AG09309 (cell line): ENCODE data around the gene ADK.

Experiments
- DNase-seq: peaks from one replicate; pipeline ENCODE4 v3.0.0-alpha.2; 2010; ENCODE audit warnings: low read depth
- H3K4me3 ChIP-seq: 2 replicates; pipeline ENCODE4 v1.5.1; 2011; ENCODE audit warnings: mild to moderate bottlenecking, low read depth, low read length, moderate library complexity; ENCODE audit not compliant: control insufficient read depth
- TF ChIP-seq, protein P1 (sequence below): IDR thresholded peaks from 2 replicates; pipeline ENCODE4 v1.5.1; 2011; ENCODE audit warnings: mild to moderate bottlenecking, low read depth, low read length, inconsistent platforms; ENCODE audit not compliant: insufficient read depth, control insufficient read depth; ENCODE audit errors: missing control alignments

Gene ADK

DNA sequence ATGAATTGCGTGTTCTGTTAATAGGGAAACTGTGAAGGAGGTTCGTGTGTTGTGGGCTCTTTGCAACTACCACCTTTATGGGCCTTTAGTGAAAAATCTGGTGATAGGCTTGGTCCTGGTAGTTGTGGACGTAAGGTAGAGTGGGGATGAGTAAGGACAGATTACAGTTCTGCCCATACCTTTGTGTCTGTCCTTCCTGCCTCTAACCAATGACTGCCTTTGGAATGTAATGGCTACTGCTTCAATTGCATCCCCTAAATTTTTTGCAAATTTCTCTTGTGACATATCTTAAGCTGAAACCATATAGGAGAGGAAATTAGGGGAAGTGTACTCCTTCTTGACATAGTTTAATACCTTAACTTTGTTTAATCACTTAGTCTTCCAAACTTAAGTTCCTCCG lies 82.3 kb downstream of the ADK start:
- no peak for DNase-seq
- TF ChIP-seq, protein P1, sequence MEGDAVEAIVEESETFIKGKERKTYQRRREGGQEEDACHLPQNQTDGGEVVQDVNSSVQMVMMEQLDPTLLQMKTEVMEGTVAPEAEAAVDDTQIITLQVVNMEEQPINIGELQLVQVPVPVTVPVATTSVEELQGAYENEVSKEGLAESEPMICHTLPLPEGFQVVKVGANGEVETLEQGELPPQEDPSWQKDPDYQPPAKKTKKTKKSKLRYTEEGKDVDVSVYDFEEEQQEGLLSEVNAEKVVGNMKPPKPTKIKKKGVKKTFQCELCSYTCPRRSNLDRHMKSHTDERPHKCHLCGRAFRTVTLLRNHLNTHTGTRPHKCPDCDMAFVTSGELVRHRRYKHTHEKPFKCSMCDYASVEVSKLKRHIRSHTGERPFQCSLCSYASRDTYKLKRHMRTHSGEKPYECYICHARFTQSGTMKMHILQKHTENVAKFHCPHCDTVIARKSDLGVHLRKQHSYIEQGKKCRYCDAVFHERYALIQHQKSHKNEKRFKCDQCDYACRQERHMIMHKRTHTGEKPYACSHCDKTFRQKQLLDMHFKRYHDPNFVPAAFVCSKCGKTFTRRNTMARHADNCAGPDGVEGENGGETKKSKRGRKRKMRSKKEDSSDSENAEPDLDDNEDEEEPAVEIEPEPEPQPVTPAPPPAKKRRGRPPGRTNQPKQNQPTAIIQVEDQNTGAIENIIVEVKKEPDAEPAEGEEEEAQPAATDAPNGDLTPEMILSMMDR, result no peak
- no peak overlapping the region for H3K4me3 ChIP-seq

DNA sequence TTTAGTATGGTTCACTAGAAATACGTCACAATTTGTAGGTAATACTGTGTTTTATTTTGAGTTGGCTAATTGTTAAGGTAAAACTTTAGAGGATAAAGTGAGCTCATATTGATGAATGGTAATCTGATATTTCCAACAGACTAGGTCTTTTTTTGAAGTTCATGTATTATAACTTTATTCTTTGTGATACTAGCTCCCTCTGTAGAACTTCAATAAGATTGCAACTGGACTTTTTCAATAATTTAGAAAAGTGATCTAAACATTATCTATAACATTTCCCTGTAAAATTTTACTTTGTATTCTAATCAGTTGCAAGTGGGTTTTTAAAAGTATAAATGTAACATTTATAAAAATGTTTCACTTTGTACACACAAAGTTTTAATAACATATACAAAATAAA lies 83.5 kb downstream of the ADK start:
- TF ChIP-seq, protein P1, result peak; percentile 30
- no peak for DNase-seq
- no peak overlapping the region for H3K4me3 ChIP-seq

DNA sequence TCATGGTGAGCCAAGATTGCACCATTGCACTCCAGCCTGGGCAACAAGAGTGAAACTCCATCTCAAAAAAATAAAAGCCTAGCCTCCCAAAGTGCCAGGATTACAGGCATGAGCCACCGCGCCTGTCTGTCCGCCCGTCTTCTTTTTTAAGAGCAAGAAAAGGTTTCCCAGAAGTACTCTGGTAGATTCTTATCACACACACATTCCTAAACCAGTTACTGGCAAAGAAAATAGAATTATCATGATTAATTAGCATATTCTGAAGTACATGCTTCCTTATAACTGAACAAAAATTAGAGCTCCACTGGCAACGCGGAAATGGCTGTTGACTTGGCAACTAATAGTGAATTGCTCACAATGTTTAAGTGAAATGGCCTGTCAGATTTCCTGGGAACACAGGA lies 87.0 kb downstream of the ADK start:
- H3K4me3 ChIP-seq, result no peak overlapping the region
- TF ChIP-seq, protein P1, result no peak
- DNase-seq, result no peak

DNA sequence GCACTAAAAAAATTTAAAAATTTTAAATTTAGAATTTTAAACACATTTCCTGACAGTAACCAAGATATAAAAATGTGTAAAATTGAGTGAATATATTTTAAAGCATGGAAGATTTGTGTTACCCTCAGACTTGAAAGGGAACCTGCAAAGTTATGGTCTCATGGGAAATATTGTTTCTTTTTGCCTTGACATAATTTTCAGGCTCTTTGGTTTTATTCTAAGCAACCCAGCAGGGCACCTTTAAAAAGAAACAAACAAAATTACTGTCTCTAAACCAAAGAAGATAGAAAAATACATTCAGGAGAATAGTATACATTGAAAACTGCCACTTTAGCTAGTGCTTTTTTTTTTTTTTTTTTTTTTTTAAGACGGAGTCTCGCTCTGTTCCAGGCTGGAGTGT lies 87.5 kb downstream of the ADK start:
- no peak for DNase-seq
- TF ChIP-seq, protein P1, result no peak

DNA sequence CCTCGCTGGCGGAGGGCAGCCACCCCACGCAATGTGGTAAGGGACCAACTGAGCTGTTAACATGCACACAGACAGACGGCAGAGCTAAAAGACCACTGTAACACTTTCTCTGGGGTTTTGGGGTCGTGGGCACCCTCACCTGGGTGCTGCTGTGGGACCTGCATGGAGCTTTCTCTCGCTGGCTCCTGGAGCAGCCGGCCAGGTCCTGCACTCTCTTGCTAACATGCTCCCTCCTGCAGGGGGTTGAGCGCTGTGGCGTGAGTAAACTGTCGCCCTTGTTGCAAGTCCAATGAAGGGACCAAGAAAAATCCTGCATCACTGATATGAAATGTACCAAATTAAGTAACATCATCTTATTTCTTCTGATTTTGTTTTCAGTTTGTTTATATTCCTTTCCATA lies 92.0 kb downstream of the ADK start:
- no peak for DNase-seq
- H3K4me3 ChIP-seq, result no peak overlapping the region
- TF ChIP-seq, protein P1, result no peak

More for the DNA sequence above, 87.5 kb downstream of the ADK start:
- H3K4me3 ChIP-seq, result no peak overlapping the region

DNA sequence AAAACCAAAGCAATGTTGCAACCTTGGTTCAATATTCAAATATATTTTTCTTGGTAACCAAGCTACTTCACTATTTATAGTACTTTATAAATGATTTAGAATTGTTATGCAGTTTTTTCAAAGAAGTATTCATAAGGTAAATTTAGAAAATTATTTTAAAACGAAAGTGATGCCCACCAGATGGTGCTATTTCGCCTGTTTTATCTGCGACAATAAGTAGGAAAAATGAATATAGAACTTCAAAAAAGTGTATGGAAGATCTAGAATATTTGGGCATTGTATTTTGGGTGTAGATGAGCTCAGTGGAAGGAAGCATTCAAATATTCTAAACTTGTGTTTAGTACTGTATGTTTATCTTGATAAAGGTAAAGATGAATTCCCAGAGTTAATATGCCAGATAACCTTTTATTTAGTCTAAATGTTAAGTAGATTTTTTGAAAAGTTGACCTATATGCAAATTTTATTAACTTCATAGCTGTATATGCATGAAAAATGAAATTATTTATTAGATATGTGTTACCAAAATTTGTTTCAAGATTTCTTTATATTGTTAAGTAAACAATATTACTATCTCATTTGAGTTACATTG lies 93.2 kb downstream of the ADK start:
- no peak for DNase-seq

More for the DNA sequence above, 93.2 kb downstream of the ADK start:
- H3K4me3 ChIP-seq, result no peak overlapping the region
- TF ChIP-seq, protein P1, result peak; percentile 41
